HEK293 (cell line): ENCODE results near the gene GRIN2A.

Experiments used
- CTCF ChIA-PET: fragments of 350-600 bp; formaldehyde crosslinking; extraction: SDS; loops from one replicate; lab custom pipeline; 2021; ENCODE audit warnings: antibody characterized with exemption; lab: Yijun Ruan, JAX
- POLR2A ChIA-PET: fragments of 300-600 bp; formaldehyde crosslinking; extraction: SDS; loops from one replicate; lab custom pipeline; 2020; ENCODE audit warnings: antibody characterized with exemption, inconsistent platforms; lab: Yijun Ruan, JAX
- H3K27ac ChIP-seq: fragments of 200-500 bp; sonication (Bioruptor generic); 2 replicates; pipeline ENCODE4 v1.5.1; 2014; ENCODE audit warnings: low read depth, low read length, control low read depth, inconsistent platforms; ENCODE audit errors: extremely low read depth
- H3K36me3 ChIP-seq, 2 experiments: fragments of 200-500 bp in 1 of 2; sonication (Bioruptor generic) in 1 of 2; 1 replicate in 1 of 2; 2 replicates in 1 of 2; pipeline ENCODE4 v1.5.1; 2014 to 2017; ENCODE audit warnings: inconsistent platforms in 2 of 2, low read length in 2 of 2; ENCODE audit not compliant: control insufficient read depth in 2 of 2, insufficient read depth in 1 of 2
- H3K4me1 ChIP-seq: fragments of 200-500 bp; sonication (Bioruptor generic); 2 replicates; pipeline ENCODE4 v1.5.1; 2014; ENCODE audit warnings: mild to moderate bottlenecking, low read length, inconsistent platforms; ENCODE audit not compliant: control insufficient read depth, insufficient read depth
- H3K4me3 ChIP-seq: 2 replicates; pipeline ENCODE4 v1.5.1; 2011; ENCODE audit warnings: low read depth, mild to moderate bottlenecking, control low read depth, low read length, moderate library complexity
- H3K9me3 ChIP-seq: fragments of 200-500 bp; sonication (Bioruptor generic); 2 replicates; pipeline ENCODE4 v1.5.1; 2014; ENCODE audit warnings: low read depth, low read length, inconsistent platforms; ENCODE audit not compliant: control insufficient read depth, insufficient read depth
- CTCF ChIP-seq: fragments of 450-650 bp; formaldehyde crosslinking; IDR thresholded peaks from 2 replicates; pipeline ENCODE4 v1.5.1; 2016; ENCODE audit warnings: missing biosample characterization, missing genetic modification characterization
- EGR2 ChIP-seq: fragments of 450-650 bp; formaldehyde crosslinking; IDR thresholded peaks from 2 replicates; pipeline ENCODE4 v1.5.1; 2016; ENCODE audit warnings: low read depth, missing biosample characterization, missing genetic modification characterization
- HOXC10 ChIP-seq: sonication (generic); formaldehyde crosslinking; IDR thresholded peaks from 2 replicates; pipeline ENCODE4 v1.8.1; 2023; ENCODE audit warnings: mild to moderate bottlenecking, missing genetic modification reagents
- KLF10 ChIP-seq: fragments of 450-650 bp; IDR thresholded peaks from 2 replicates; pipeline ENCODE4 v1.5.1; 2018; ENCODE audit warnings: missing biosample characterization, mild to moderate bottlenecking, missing genetic modification characterization
- REST ChIP-seq: fragments of 450-650 bp; formaldehyde crosslinking; IDR thresholded peaks from 2 replicates; pipeline ENCODE4 v1.5.1; 2016; ENCODE audit warnings: missing biosample characterization, missing genetic modification characterization
- ZBTB8A ChIP-seq: fragments of 450-650 bp; formaldehyde crosslinking; IDR thresholded peaks from 2 replicates; pipeline ENCODE4 v1.5.1; 2016; ENCODE audit warnings: missing biosample characterization, missing genetic modification characterization
- ZIC2 ChIP-seq: fragments of 450-650 bp; formaldehyde crosslinking; IDR thresholded peaks from 2 replicates; pipeline ENCODE4 v1.5.1; 2016; ENCODE audit warnings: missing biosample characterization, missing genetic modification characterization
- ZNF10 ChIP-seq: fragments of 450-650 bp; formaldehyde crosslinking; IDR thresholded peaks from 2 replicates; pipeline ENCODE4 v1.5.1; 2017; ENCODE audit warnings: missing biosample characterization, missing genetic modification characterization
- ZNF138 ChIP-seq: fragments of 450-650 bp; formaldehyde crosslinking; IDR thresholded peaks from 2 replicates; pipeline ENCODE4 v1.5.1; 2016; ENCODE audit warnings: missing biosample characterization, missing genetic modification characterization, borderline replicate concordance
- ZNF146 ChIP-seq: fragments of 450-650 bp; formaldehyde crosslinking; IDR thresholded peaks from 2 replicates; pipeline ENCODE4 v1.5.1; 2016; ENCODE audit warnings: missing biosample characterization, missing genetic modification characterization
- ZNF2 ChIP-seq: fragments of 450-650 bp; formaldehyde crosslinking; IDR thresholded peaks from 2 replicates; pipeline ENCODE4 v1.5.1; 2016; ENCODE audit warnings: missing biosample characterization, missing genetic modification characterization
- ZNF223 ChIP-seq: fragments of 450-650 bp; formaldehyde crosslinking; IDR thresholded peaks from 2 replicates; pipeline ENCODE4 v1.5.1; 2016; ENCODE audit warnings: missing biosample characterization, missing genetic modification characterization
- ZNF248 ChIP-seq: fragments of 450-650 bp; formaldehyde crosslinking; IDR thresholded peaks from 2 replicates; pipeline ENCODE4 v1.5.1; 2017; ENCODE audit warnings: missing biosample characterization, missing genetic modification characterization
- ZNF280D ChIP-seq: fragments of 450-650 bp; formaldehyde crosslinking; IDR thresholded peaks from 2 replicates; pipeline ENCODE4 v1.5.1; 2016; ENCODE audit warnings: missing biosample characterization, missing genetic modification characterization
- ZNF324 ChIP-seq: fragments of 450-650 bp; formaldehyde crosslinking; IDR thresholded peaks from 2 replicates; pipeline ENCODE4 v1.5.1; 2016; ENCODE audit warnings: missing biosample characterization, missing genetic modification characterization
- ZNF404 ChIP-seq: fragments of 450-650 bp; formaldehyde crosslinking; IDR thresholded peaks from 2 replicates; pipeline ENCODE4 v1.5.1; 2017; ENCODE audit warnings: missing biosample characterization, missing genetic modification characterization
- ZNF558 ChIP-seq: fragments of 450-650 bp; formaldehyde crosslinking; IDR thresholded peaks from 2 replicates; pipeline ENCODE4 v1.5.1; 2016; ENCODE audit warnings: missing biosample characterization, missing genetic modification characterization
- ZNF610 ChIP-seq: fragments of 450-650 bp; formaldehyde crosslinking; IDR thresholded peaks from 2 replicates; pipeline ENCODE4 v1.5.1; 2016; ENCODE audit warnings: missing biosample characterization, missing genetic modification characterization, borderline replicate concordance
- ZNF792 ChIP-seq: fragments of 450-650 bp; formaldehyde crosslinking; IDR thresholded peaks from 2 replicates; pipeline ENCODE4 v1.5.1; 2016; ENCODE audit warnings: missing biosample characterization, missing genetic modification characterization
- ZSCAN5A ChIP-seq: fragments of 450-650 bp; formaldehyde crosslinking; IDR thresholded peaks from 2 replicates; pipeline ENCODE4 v1.5.1; 2016; ENCODE audit warnings: missing biosample characterization, missing genetic modification characterization

Gene GRIN2A

GRCh38 chr16:10226987-10227306 lies 44.7 kb upstream of the GRIN2A start:
- CTCF ChIA-PET, result no interaction called here
- POLR2A ChIA-PET, result no interaction called here
- H3K4me3 ChIP-seq, result no peak overlapping the region
- H3K4me1 ChIP-seq, result 0 out of 2 replicates have a peak, but pooled peaks cover 3% of the 10 kb centered on the region
- no peak for TF ChIP-seq ZNF138 (tag by site-specific recombination)
- TF ChIP-seq ZIC2 (tag by site-specific recombination), result no peak
- TF ChIP-seq REST (tag by site-specific recombination), result no peak
- TF ChIP-seq ZNF558 (tag by site-specific recombination), result no peak
- no peak for TF ChIP-seq ZSCAN5A
- TF ChIP-seq ZNF2, result no peak
- no peak for TF ChIP-seq ZNF223 (tag by site-specific recombination)
- TF ChIP-seq ZNF146, result no peak
- no peak for TF ChIP-seq ZNF10 (tag by site-specific recombination)
- no peak for TF ChIP-seq EGR2 (tag by site-specific recombination)
- no peak for TF ChIP-seq HOXC10 (CRISPR knock-in tag)
- TF ChIP-seq CTCF (tag by site-specific recombination), result no peak
- no peak for TF ChIP-seq KLF10
- no peak for TF ChIP-seq ZNF404 (tag by site-specific recombination)
- TF ChIP-seq ZNF324 (tag by site-specific recombination), result no peak
- no peaks in the 10 kb centered on the region for H3K9me3 ChIP-seq
- H3K36me3 ChIP-seq, result no peaks in the 10 kb centered on the region
- no peak overlapping the region for H3K27ac ChIP-seq

GRCh38 chr16:10226141-10226986 lies 44.1 kb upstream of the GRIN2A start:
- CTCF ChIA-PET, result interaction anchor here (0.7 kb wide), 1 partner anchor 9 kb away, joined by 3 read pairs; no protein-coding TSS in a partner anchor
- H3K27ac ChIP-seq, result no peak overlapping the region
- POLR2A ChIA-PET, result no interaction called here
- TF ChIP-seq ZNF280D (no peak), ZBTB8A (tag by site-specific recombination) (no peak), ZNF610 (tag by site-specific recombination) (no peak), ZNF248 (tag by site-specific recombination) (no peak), ZNF792 (tag by site-specific recombination) (no peak)
- H3K9me3 ChIP-seq, result no peaks in the 10 kb centered on the region
- no peaks in the 10 kb centered on the region for H3K36me3 ChIP-seq
- H3K4me3 ChIP-seq, result no peak overlapping the region
- 0 out of 2 replicates have a peak, but pooled peaks cover 3% of the 10 kb centered on the region for H3K4me1 ChIP-seq
